GM18867 (cell line): ENCODE data around the gene HNRNPCL4.
"Not testable (repeated sequence)": the region's sequence is repeated elsewhere in the genome, so short reads cannot be mapped to it uniquely, and the experiment has no call there.

Source experiments
- ATAC-seq: cut with Tn5 transposase; IDR thresholded peaks from one replicate; pipeline ENCODE4 v1.9.1; 2021; ENCODE audit warnings: mild to moderate bottlenecking, moderate library complexity; ENCODE audit not compliant: unreplicated experiment

The HNRNPCL4 gene

DNA sequence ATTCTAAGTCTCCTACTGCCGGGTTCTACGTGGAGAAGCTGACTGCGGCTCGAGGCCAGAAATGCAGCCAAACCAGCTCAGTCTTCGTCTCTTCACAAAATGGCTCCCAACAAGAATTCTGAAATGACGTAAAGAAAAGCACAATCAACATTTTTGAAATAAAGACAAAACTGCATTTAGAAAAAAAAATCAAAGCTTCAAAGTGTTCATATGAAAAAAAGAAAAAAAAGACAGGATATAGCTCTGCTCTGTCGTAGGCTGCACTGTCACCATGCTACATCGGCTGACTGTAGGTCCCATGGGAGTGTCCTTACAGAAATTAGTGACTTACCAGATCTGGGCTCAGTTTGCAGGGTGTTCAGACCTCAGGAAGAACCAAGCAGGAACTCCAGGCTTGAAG, at the start of gene HNRNPCL4:
Gene HNRNPCL4 (minus strand): TSS at position 101 of the 400 bp plus-strand sequence. CDS start 164 bp downstream, outside the sequence.
- ATAC-seq = not testable (repeated sequence)

DNA sequence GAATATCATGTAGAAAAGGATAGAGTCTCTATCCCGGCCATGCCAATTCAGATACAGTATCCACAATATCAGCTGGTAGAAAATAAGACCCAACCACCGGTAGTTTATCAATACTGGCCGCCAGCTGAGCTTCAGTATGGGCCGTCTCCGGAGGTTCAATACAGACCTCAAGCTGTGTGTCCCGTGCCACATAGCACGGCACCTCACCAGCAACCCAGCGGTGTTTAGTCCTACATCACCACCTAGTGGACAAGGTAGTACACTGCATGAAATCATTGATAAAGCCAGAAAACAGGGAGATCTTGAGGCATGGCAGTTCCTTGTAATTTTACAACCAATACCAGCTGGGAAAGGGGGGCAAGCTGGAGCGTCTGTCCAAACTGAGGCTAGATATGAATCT, 43.3 kb upstream of the HNRNPCL4 start:
- not testable (repeated sequence) for ATAC-seq

DNA sequence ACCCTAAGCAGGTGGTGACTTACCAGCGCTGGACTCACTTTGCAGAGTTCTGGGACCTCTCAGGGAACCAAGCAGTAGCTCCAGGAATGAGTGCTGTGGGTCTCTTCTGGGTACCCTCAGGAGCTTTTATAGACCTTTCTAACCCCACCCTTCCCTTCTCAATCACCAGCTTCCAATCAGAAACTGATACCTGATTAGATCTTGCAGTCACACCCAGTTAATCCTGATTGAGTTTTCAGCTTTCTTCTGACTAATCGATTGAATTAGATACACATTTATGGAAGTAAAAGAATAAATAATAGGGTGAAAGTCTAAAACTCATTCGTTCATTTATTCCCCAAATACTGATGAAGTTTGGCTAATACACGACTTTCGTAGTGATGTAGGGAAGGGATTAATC, 35.9 kb upstream of the HNRNPCL4 start, which contains the start of gene PRAMEF13:
Gene PRAMEF13 (minus strand): TSS at position 101 of the 400 bp plus-strand sequence. CDS start 1,820 bp downstream, outside the sequence.
- not testable (repeated sequence) for ATAC-seq

DNA sequence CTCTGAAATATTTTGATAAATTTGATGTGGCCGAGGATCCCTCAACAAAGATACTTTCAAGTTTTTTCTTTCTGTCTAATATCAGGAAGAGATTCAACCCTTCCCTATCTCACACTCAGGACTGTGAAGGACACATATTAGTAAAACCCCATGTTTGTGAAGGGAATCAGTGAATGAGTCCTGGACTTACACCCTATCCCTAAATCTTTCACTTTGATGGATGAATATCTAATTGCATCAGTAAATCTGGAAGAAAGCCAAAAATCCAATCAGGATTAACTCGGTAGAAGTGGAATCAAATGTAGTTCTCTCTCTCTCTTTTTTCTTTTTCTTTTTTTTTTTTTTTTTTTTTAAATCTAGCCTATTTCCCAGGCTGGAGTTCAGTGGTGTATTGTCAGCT, 6.1 kb upstream of the HNRNPCL4 start, which contains the start of gene PRAMEF9:
Gene PRAMEF9 (plus strand): TSS at position 301 of the 400 bp plus-strand sequence. CDS start 3,433 bp downstream, outside the sequence.
- ATAC-seq = not testable (repeated sequence)

DNA sequence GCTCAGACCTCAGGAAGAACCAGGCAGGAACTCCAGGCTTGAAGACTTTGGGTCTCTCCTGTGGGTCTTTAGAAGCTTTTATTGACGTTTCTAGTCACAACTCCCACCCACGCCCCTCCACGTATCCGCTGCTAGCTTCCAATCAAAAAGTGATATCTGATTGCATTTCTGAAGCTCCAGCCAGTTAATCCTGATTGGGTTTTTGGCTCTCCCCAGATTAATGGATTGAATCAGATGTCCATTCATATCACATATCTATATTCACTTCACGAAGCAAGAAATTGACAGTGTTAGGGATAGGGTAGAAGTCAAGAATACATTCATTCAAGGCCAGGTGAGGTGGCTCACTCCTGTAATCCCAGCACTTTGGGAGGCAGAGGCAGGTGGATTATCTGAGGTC, 9.5 kb downstream of the HNRNPCL4 start, which contains the start of gene PRAMEF26:
Gene PRAMEF26 (minus strand): TSS at position 101 of the 400 bp plus-strand sequence. CDS start 2,914 bp downstream, outside the sequence.
- ATAC-seq = not testable (repeated sequence)

DNA sequence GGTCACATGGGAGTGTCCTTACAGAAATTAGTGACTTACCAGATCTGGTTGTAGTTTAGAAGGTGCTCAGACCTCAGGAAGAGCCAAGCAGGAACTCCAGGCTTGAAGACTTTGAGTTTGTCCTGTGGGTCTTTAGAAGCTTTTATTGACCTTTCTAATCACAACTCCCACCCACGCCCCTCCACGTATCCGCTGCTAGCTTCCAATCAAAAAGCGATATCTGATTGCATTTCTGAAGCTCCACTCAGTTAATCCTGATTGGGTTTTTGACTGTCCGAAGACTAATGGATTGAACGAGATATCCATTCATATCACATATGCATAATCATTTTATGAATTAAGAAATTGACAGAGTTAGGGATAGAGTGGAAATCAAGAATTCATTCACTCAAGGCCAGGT, 48.7 kb downstream of the HNRNPCL4 start, which contains the start of gene HNRNPCL2:
Gene HNRNPCL2 (minus strand): TSS at position 101 of the 400 bp plus-strand sequence. CDS start 454 bp downstream, outside the sequence.
- not testable (repeated sequence) for ATAC-seq
